K562 (cell line): Measurements from ENCODE around the gene MGST3. TPM values are rescaled to one million over a fixed set of nuclear protein-coding genes. Genes with fewer than 3 reads are reported as not detected.
"Not testable (repeated sequence)": the region's sequence is repeated elsewhere in the genome, so short reads cannot be mapped to it uniquely, and the experiment has no call there.

ENCODE experiments used
- ATAC-seq: fragments of 200-7000 bp; cut with Tn5 transposase; 3 replicates; pipeline ENCODE4 v1.9.1; 2020; ENCODE audit warnings: moderate library complexity
- BruUV-seq: library from RNA; stranded (reverse); fragments of 400-500 nt; replicated peaks from 2 replicates; lab custom pipeline; 2021; lab: Mats Ljungman, UMichigan
- CTCF ChIA-PET: fragments of 300-600 bp; formaldehyde crosslinking; extraction: SDS; loops from one replicate; lab custom pipeline; 2021; ENCODE audit warnings: low intra/inter-chr PET ratio; lab: Yijun Ruan, JAX
- POLR2A ChIA-PET: fragments of 300-600, 350-650 bp; sonication (Branson Sonifier 250); formaldehyde crosslinking; extraction: SDS; loops from one replicate; lab custom pipeline; 2021; ENCODE audit warnings: antibody characterized with exemption, inconsistent platforms; lab: Yijun Ruan, JAX
- DNase-seq, 4 experiments: peaks; one replicate each; pipeline versions ENCODE4 v3.0.0 to v3.0.0-alpha.2; 2011 to 2018; ENCODE audit warnings: low spot score in 3 of 4, mixed read lengths in 3 of 4; ENCODE audit errors: extremely low read depth in 1 of 4
- FAIRE-seq: peaks from 2 replicates; lab custom pipeline; 2011; peaks lifted over from hg19 to GRCh38; lab: Jason Lieb, UNC
- H2AFZ ChIP-seq: 2 replicates; pipeline ENCODE4 v1.6.0; 2011; ENCODE audit warnings: low read depth, low read length, control low read depth, inconsistent platforms
- H3K27ac ChIP-seq: fragments of 200-600 bp; 3 replicates; pipeline ENCODE4 v1.8.0; 2011; ENCODE audit warnings: low read depth, mild to moderate bottlenecking, control low read depth, inconsistent platforms, low read length, moderate library complexity, mixed read lengths; ENCODE audit errors: extremely low read depth
- H3K27me3 ChIP-seq, 2 experiments: fragments of 300-600 bp in 1 of 2; 2 replicates in 1 of 2; 3 replicates in 1 of 2; pipeline versions ENCODE4 v1.6.0 to v1.8.0; 2011; ENCODE audit warnings: inconsistent platforms in 2 of 2, low read length in 2 of 2, mild to moderate bottlenecking in 1 of 2, mixed read lengths in 1 of 2, moderate library complexity in 1 of 2; ENCODE audit not compliant: control insufficient read depth in 2 of 2, insufficient read depth in 2 of 2
- H3K36me3 ChIP-seq: fragments of 300-600 bp; 3 replicates; pipeline ENCODE4 v1.8.0; 2011; ENCODE audit warnings: mild to moderate bottlenecking, low read length, inconsistent platforms; ENCODE audit not compliant: control insufficient read depth, insufficient read depth
- H3K4me1 ChIP-seq, 2 experiments: fragments of 200-600 bp in 1 of 2; replicated peaks in 1 of 2; 2 replicates in 1 of 2; 3 replicates in 1 of 2; pipeline versions ENCODE4 v1.5.1 to v1.8.0; 2011; ENCODE audit warnings: inconsistent platforms in 2 of 2, low read length in 2 of 2, mild to moderate bottlenecking in 1 of 2, mixed read lengths in 1 of 2, moderate library complexity in 1 of 2; ENCODE audit not compliant: control insufficient read depth in 2 of 2, insufficient read depth in 2 of 2
- H3K4me2 ChIP-seq: 2 replicates; pipeline ENCODE4 v1.6.1; 2011; ENCODE audit warnings: low read length, control low read depth, inconsistent platforms, mixed read lengths; ENCODE audit not compliant: insufficient read depth
- H3K4me3 ChIP-seq: fragments of 200-600 bp; sonication (generic), shearing (Covaris generic); 2 replicates; pipeline ENCODE4 v1.5.1; 2016; ENCODE audit warnings: control low read depth, inconsistent platforms
- H3K79me2 ChIP-seq: fragments of 200-600 bp; 3 replicates; pipeline ENCODE4 v1.8.0; 2011; ENCODE audit warnings: low read length, inconsistent platforms; ENCODE audit not compliant: control insufficient read depth, insufficient read depth
- H3K9ac ChIP-seq, 2 experiments: 2 replicates each; pipeline versions ENCODE4 v1.6.0 to v1.6.1; 2011; ENCODE audit warnings: low read depth in 2 of 2, low read length in 2 of 2, control low read depth in 1 of 2, inconsistent platforms in 1 of 2, mild to moderate bottlenecking in 1 of 2, mixed read lengths in 1 of 2; ENCODE audit not compliant: insufficient read depth in 1 of 2
- H3K9me1 ChIP-seq: one replicate; pipeline ENCODE4 v1.6.0; 2011; ENCODE audit warnings: inconsistent platforms, mild to moderate bottlenecking, low read length, moderate library complexity; ENCODE audit not compliant: control insufficient read depth, insufficient read depth
- H3K9me3 ChIP-seq: replicated peaks from 2 replicates; pipeline ENCODE4 v1.5.1; 2011; ENCODE audit warnings: low read depth, low read length, inconsistent platforms; ENCODE audit not compliant: control insufficient read depth, insufficient read depth
- H4K20me1 ChIP-seq: replicated peaks from 2 replicates; pipeline ENCODE4 v1.6.1; 2011; ENCODE audit warnings: low read length, inconsistent platforms, mixed read lengths; ENCODE audit not compliant: control insufficient read depth, insufficient read depth
- EHMT2 ChIP-seq: fragments of 450-650 bp; IDR thresholded peaks from 2 replicates; pipeline ENCODE4 v1.6.1; 2018; ENCODE audit warnings: antibody characterized with exemption
- ETV5 ChIP-seq: sonication (generic); formaldehyde crosslinking; IDR thresholded peaks from 2 replicates; pipeline ENCODE4 v1.4.0; 2020; ENCODE audit warnings: low read depth, mild to moderate bottlenecking, missing genetic modification reagents
- FUS ChIP-seq: fragments of 200-400 bp; formaldehyde crosslinking; optimal IDR thresholded peaks from 2 replicates; pipeline ENCODE3; 2017; ENCODE audit warnings: low read depth, low read length
- JUND ChIP-seq, 2 experiments: IDR thresholded peaks; 2 replicates in 1 of 2; 3 replicates in 1 of 2; pipeline ENCODE4 v1.6.1; 2011; ENCODE audit warnings: borderline replicate concordance in 2 of 2, low read depth in 2 of 2, low read length in 2 of 2, improper control_type of control experiment in 1 of 2, missing biosample characterization in 1 of 2, missing genetic modification characterization in 1 of 2, missing genetic modification reagents in 1 of 2
- NR2F6 ChIP-seq: fragments of 450-650 bp; formaldehyde crosslinking; IDR thresholded peaks from 2 replicates; pipeline ENCODE4 v1.4.0; 2020; ENCODE audit warnings: mild to moderate bottlenecking
- PTTG1 ChIP-seq: fragments of 450-650 bp; IDR thresholded peaks from 2 replicates; pipeline ENCODE4 v1.6.1; 2016; ENCODE audit warnings: low read depth, mild to moderate bottlenecking, missing genetic modification characterization, missing compliant biosample characterization
- SIN3A ChIP-seq, 2 experiments: fragments of 150-350 bp in 1 of 2; IDR thresholded peaks; 2 replicates each; pipeline ENCODE4 v1.6.1; 2011 to 2016; ENCODE audit warnings: borderline replicate concordance in 2 of 2, low read depth in 2 of 2, low read length in 2 of 2, mild to moderate bottlenecking in 2 of 2, moderate library complexity in 2 of 2; ENCODE audit not compliant: control insufficient read depth in 1 of 2
- ZNF12 ChIP-seq: sonication (generic); formaldehyde crosslinking; IDR thresholded peaks from 2 replicates; pipeline ENCODE4 v1.4.0; 2020; ENCODE audit warnings: mild to moderate bottlenecking, missing genetic modification reagents
- ZNF134 ChIP-seq: fragments of 250-450 bp; sonication (Bioruptor Pico); conservative IDR thresholded peaks from 2 replicates; pipeline ENCODE4 v1.4.0; 2020
- ZNF324 ChIP-seq: fragments of 250-450 bp; sonication (Bioruptor Pico); IDR thresholded peaks from 2 replicates; pipeline ENCODE4 v1.4.0; 2020; ENCODE audit warnings: mild to moderate bottlenecking
- ZNF589 ChIP-seq: fragments of 200-800 bp; sonication (Bioruptor generic); IDR thresholded peaks from 2 replicates; pipeline ENCODE4 v1.6.1; 2016; ENCODE audit warnings: low read depth, missing genetic modification characterization, missing compliant biosample characterization
- WGBS: fragments of 100-300 bp; shearing (Covaris generic); methylation state at CpG from one replicate; pipeline ENCODE4 v1.1.6; 2016; ENCODE audit warnings: low coverage, mixed read lengths; ENCODE audit not compliant: insufficient coverage; ENCODE audit errors: missing lambda C conversion rate; 5-methylcytosine and 5-hydroxymethylcytosine counted together
- in situ Hi-C: fragments of 300-500 bp; cut with MboI; formaldehyde crosslinking; loops from 4 replicates; pipeline ENCODE4 v1.15.0; 2018; ENCODE audit warnings: inconsistent platforms, mixed read lengths
- intact Hi-C: fragments of 100-400 bp; cut with micrococcal nuclease; formaldehyde crosslinking; loops from 2 replicates; pipeline ENCODE4 v1.14.2; 2022
- polyA plus RNA-seq, 8 experiments: library from polyadenylated mRNA; depleted of rRNA in 4 of 8; stranded (reverse) in 5 of 8; unstranded in 3 of 8; fragments of >200 nt; fragmentation: Nextera tagmentation in 2 of 8; fragmentation: Illumina TruSeq in 1 of 8; extraction: Ambion mirVana in 2 of 8; extraction: Trizol in 1 of 8; gene quantifications; 2 replicates each; pipeline versions ENCODE4 v1.2.1 to v1.2.3, GENCODE V29; 2011 to 2014; ENCODE audit warnings: inconsistent platforms in 1 of 8, missing spikeins in 1 of 8
- total RNA-seq, 7 experiments: library from RNA; depleted of rRNA in 6 of 7; stranded (reverse); fragments of >200 nt in 6 of 7; fragmentation: Illumina TruSeq in 2 of 7; extraction: Trizol in 2 of 7; gene quantifications; 2 replicates each; pipeline versions ENCODE4 v1.2.1 to v1.2.3, GENCODE V29; 2011 to 2021; ENCODE audit warnings: low replicate concordance in 1 of 7
- TF ChIP-seq, protein P1 (sequence below): fragments of 450-650 bp; IDR thresholded peaks from 2 replicates; pipeline ENCODE4 v1.7.1; 2018; ENCODE audit warnings: mild to moderate bottlenecking, low read depth; ENCODE audit not compliant: partially characterized antibody

Gene MGST3
- total and polyA plus RNA-seq, 9 of the 15 experiments (the other 6 are each of a cell fraction or from before 2014, with no cell fraction given): 70.7 to 287 (median 105) TPM

GRCh38 chr1:165605246-165605645 is 25.8 kb upstream of the MGST3 start:
- intact Hi-C loops: no loop called here
- no peak overlapping the region for H3K27ac ChIP-seq
- FAIRE-seq: no peak
- WGBS: 0% methylated on average over 4 of the region's 4 CpGs
- no peaks in the 10 kb centered on the region; a peak in 1 of 5 replicates for H3K27me3 ChIP-seq
- H3K9ac ChIP-seq: no peak overlapping the region
- no peaks in the 10 kb centered on the region for H3K9me3 ChIP-seq
- in situ Hi-C loops: no loop called here
- H4K20me1 ChIP-seq: no peaks in the 10 kb centered on the region
- CTCF ChIA-PET: no interaction called here
- no peak overlapping the region for H3K4me3 ChIP-seq
- no peaks in the 10 kb centered on the region for H3K9me1 ChIP-seq
- H2AFZ ChIP-seq: no peak overlapping the region
- no peaks in the 10 kb centered on the region for H3K36me3 ChIP-seq
- no peak for TF ChIP-seq SIN3A (IDR thresholded peaks at IDR 0.05; ENCODE audit: borderline replicate concordance in 2 of 2, control insufficient read depth in 1 of 2, low read depth in 2 of 2, low read length in 2 of 2)
- TF ChIP-seq ETV5 (CRISPR knock-in tag): no peak
- TF ChIP-seq NR2F6 (CRISPR knock-in tag): no peak
- TF ChIP-seq, protein P1, sequence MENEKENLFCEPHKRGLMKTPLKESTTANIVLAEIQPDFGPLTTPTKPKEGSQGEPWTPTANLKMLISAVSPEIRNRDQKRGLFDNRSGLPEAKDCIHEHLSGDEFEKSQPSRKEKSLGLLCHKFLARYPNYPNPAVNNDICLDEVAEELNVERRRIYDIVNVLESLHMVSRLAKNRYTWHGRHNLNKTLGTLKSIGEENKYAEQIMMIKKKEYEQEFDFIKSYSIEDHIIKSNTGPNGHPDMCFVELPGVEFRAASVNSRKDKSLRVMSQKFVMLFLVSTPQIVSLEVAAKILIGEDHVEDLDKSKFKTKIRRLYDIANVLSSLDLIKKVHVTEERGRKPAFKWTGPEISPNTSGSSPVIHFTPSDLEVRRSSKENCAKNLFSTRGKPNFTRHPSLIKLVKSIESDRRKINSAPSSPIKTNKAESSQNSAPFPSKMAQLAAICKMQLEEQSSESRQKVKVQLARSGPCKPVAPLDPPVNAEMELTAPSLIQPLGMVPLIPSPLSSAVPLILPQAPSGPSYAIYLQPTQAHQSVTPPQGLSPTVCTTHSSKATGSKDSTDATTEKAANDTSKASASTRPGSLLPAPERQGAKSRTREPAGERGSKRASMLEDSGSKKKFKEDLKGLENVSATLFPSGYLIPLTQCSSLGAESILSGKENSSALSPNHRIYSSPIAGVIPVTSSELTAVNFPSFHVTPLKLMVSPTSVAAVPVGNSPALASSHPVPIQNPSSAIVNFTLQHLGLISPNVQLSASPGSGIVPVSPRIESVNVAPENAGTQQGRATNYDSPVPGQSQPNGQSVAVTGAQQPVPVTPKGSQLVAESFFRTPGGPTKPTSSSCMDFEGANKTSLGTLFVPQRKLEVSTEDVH: no peak
- TF ChIP-seq ZNF134 (CRISPR knock-in tag): no peak
- no peak for TF ChIP-seq EHMT2
- TF ChIP-seq JUND (IDR thresholded peaks at IDR 0.05; ENCODE audit: borderline replicate concordance, low read depth, low read length): no peak
- TF ChIP-seq JUND (tag; IDR thresholded peaks at IDR 0.05; ENCODE audit: borderline replicate concordance, low read depth, low read length): no peak
- no peak for TF ChIP-seq ZNF589
- no peak for TF ChIP-seq PTTG1 (tag)
- no peak for TF ChIP-seq FUS
- no peak for TF ChIP-seq ZNF324 (CRISPR knock-in tag)
- no peak for TF ChIP-seq ZNF12 (CRISPR knock-in tag)
- peaks cover 0 to 3% of the 10 kb centered on the region in 2 experiments; a peak in 1 of 5 replicates for H3K4me1 ChIP-seq
- H3K4me2 ChIP-seq: no peak overlapping the region
- POLR2A ChIA-PET: no interaction called here
- no peak for ATAC-seq
- no peaks in the 10 kb centered on the region for H3K79me2 ChIP-seq
- no peak for DNase-seq
- no TSS peak for BruUV-seq

- H3K4me1 ChIP-seq, H3K4me3 ChIP-seq, H2AFZ ChIP-seq, H3K27ac ChIP-seq, in situ Hi-C loops, H3K9me1 ChIP-seq, DNase-seq, H3K27me3 ChIP-seq, H4K20me1 ChIP-seq, H3K79me2 ChIP-seq, POLR2A ChIA-PET, H3K9me3 ChIP-seq, ATAC-seq, CTCF ChIA-PET, BruUV-seq, FAIRE-seq, H3K4me2 ChIP-seq, intact Hi-C loops, H3K9ac ChIP-seq, H3K36me3 ChIP-seq: not testable (repeated sequence)
- 37% methylated on average over 12 of the region's 12 CpGs for WGBS
Observed at GRCh38 chr1:165606676-165607075, 24.4 kb upstream of the MGST3 start.
